ENCODE measurements around the gene ITGA6.
"Not testable (repeated sequence)": the region's sequence is repeated elsewhere in the genome, so short reads cannot be mapped to it uniquely, and the experiment has no call there.

ITGA6 gene

DNA sequence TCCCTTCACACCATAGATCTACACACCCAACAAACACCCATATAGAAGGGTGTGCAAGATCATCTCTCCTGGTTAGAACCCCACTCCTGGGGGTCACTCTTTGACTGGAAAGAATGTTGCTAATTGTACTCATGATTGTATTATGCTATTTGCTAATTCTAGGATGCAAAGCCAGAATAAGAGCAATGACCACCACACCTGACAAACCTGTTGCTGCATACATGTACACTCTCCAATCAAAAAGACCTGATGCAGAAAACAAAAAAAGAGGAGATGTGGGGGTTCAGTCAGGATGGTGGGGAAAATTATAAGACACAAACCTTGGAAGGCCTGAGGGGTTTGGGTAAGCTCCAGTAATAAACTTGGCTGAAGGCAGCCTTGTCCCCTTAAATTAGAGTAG is 91.6 kb downstream of the ITGA6 start:
- no peak for DNase-seq

DNA sequence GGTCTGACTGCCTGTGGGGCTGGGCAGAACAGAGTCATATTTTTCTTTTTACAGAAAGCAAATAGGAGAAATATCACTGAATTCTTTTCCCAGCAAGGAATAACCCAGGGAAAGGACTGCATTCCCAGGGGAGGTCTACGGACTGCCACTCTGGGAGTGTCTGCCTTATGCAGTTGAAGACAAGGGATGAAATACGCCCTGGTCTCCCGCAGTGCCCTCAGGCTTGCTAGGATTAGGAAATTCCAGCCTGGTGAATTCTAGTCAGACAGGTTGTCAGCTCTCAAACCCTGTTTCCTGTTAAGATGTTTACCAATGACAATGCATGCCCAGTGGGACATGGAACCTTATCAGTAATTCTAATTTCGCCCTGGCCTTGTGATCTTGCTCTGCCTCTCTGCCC is 98.2 kb downstream of the ITGA6 start:
- no peak for DNase-seq

DNA sequence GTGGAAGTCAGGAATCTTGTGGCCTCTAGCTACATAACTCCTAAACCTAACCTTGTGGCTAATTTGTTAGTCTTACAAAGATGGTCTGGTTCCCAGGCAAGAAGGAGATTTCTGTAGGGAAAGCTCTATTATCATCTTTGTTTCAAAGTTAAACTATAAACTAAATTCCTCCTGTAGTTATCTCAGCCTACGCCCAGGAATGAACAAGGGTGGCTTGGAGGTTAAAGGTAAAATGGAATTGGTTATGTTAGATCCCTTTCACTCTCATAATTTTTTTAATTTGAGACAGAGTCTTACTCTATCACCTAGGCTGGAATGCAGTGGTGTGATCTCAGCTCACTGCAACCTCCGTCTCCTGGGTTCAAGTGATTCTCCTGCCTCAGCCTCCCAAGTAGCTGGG is 103.9 kb downstream of the ITGA6 start:
- DNase-seq: no peak

DNA sequence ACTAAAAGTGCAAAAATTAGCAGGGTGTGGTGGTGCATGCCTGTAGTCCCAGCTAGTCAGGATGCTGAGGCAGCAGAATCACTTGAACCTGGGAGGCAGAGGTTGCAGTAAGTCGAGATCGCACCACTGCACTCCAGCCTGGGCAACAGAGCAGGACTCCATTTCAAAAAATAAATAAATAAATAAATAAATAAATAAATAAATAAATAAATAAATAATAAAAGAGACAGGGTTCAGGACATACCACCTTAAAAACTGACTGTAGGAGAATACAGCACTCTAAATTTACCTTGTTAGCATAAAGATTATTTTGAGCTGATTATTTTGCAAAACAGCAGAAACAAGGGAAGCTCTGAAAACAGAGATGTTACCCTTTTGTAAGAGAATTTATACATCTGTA is 105.1 kb downstream of the ITGA6 start:
- not testable (repeated sequence) for DNase-seq

DNA sequence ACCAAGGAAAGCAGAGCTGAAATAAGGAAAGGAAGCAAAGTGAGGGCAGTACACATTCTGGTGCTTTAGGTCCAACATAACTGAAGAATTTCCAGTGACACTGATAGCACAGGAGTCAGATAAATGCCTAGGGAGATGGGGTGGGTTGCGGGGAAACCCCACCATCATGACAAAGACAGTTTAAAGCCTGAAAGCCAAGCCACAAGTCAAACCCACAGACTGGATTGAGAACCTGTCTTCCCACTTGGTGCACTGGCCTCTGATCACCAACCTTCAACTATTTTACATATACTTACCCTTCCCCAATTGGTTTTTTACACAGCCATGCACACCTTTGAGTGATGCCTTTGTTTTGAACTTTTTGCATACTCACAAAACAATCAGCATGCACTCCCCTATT is 106.3 kb downstream of the ITGA6 start:
- DNase-seq: no peak

DNA sequence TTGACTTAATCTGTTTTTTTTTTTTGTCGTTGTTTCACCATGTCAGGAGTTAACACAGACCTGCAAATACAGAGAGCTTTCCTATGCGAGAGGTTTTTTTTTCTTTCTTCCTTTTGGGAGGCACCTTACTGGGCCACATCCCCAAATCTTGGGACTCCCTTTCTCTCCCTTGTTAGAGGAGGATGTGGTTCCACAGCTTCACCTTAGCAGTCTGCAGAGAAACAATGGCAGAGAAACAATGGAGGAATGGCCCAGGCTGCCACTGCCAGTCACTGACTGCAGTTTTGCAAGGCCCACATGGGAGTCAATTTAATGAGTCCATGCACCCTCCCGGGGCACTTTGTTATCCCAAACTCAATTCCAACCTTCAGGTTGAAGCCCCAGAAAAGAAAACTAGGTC is 107.7 kb downstream of the ITGA6 start:
- no peak for DNase-seq

DNA sequence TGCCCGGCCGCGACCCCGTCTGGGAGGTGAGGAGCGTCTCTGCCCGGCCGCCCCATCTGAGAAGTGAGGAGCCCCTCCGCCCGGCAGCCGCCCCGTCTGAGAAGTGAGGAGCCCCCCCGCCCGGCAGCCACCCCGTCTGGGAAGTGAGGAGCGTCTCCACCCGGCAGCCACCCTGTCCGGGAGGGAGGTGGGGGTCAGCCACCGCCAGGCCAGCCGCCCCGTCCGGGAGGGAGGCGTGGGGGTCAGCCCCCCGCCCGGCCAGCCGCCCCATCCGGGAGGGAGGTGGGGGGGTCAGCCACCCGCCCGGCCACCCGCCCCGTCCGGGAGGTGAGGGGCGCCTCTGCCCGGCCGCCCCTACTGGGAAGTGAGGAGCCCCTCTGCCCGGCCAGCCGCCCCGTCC is 110.5 kb downstream of the ITGA6 start:
- DNase-seq: not testable (repeated sequence)

DNA sequence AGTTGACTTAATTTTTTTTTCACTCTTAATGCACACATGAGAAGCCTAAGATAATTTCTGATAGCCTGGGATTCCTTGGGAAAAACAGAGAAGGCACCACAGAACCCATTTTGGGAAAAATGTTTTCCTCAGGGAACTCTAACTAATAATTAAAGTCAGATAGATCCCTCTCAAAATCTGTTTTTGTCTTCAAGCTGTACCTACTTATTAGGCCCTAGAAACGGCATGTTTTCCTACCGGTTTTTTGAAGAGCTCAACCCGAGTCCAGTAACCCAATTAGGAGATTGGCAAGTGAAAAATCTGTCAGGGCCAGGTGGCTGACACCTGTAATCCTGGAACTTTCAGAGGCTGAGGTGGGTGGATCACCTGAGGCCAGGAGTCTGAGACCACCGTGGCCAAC is 112.4 kb downstream of the ITGA6 start:
- DNase-seq: no peak

DNA sequence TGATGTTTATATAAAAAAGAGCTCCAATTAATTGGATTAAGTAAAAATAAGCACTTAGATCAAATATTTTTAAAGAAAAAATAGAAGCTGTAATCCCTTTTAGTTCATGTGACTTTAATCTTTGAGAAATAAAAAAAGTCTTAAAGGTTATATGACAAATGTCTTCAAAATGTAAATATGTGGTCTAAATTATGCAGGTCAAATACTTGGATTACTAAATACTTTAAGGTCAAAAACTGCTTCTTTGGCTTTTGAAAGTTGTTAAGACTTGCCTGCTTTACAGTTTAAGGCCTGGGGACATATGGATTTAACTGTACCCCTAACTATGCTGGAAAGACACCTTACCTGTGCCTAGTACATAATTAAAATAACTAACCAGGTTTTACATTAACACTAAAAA is 113.0 kb downstream of the ITGA6 start:
- no peak for DNase-seq

DNA sequence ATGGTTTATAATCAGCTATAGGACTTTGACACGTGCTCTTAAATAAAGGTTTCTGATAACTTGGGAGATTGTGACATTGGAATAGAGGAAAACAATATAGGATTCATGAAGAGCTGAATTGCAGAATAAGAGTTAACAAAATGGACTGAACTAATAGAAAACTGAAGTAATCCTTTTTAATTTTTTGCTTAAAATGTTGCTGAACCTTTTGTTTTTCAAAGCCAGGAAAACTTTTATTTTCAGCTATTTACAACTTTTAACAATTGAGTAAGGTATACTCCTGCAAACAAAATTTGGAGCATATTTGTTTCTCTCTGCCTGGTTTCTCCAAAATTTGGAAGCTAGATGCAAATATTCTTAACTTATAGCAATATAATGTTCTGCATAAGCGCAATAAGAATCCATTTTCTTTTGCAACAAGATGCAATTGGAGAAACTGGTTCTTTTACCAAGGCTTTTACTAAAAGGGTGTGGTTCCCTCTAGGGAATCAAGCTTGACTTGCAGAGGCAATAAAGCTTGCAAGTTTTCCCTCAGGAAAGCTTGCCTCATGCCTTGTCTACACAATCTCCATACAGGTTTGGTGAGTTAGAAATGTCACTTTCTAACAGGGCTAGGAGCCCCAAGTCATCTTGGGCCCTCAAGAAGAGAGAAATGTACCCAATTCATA is 118.2 kb downstream of the ITGA6 start:
- peak in 1 of 2 experiments; percentile 11 for DNase-seq

DNA sequence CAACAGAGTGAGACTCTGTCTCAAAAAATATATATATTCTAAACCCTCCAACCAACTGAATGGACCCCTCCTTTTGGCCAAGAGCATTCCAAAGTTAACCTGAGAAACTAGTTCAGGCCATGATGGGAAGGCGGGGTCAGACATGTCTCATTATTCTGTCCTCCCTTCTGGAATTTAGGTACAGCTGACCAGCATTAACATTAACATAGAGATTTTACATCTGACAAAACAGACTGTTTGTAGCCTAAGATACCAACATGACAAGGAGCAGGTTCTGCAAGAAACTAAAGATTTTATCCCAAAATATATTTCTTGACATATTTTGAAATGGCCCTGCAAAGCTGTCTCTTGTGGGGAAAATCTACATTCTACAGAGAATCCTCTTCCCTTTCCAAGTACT is 121.7 kb downstream of the ITGA6 start:
- no peak for DNase-seq

DNA sequence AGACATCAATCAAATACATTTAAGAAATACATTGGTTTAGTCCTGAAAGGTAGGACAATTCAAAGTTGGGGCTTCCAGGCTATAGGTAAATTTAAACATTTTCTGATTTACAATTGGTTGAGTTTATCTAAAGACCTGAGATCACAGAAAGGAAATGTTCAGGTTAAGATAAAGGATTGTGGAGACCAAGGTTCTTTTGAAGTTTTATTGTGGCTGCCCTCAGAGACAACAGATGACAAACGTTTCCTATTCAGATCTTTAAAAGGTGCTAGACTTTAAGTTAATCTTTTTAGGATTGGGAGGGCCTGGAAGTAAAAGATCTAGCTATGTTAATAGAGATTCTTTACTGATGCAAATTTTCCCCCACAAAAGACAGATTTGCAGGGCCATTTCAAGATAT is 122.4 kb downstream of the ITGA6 start:
- not testable (repeated sequence) for DNase-seq

DNA sequence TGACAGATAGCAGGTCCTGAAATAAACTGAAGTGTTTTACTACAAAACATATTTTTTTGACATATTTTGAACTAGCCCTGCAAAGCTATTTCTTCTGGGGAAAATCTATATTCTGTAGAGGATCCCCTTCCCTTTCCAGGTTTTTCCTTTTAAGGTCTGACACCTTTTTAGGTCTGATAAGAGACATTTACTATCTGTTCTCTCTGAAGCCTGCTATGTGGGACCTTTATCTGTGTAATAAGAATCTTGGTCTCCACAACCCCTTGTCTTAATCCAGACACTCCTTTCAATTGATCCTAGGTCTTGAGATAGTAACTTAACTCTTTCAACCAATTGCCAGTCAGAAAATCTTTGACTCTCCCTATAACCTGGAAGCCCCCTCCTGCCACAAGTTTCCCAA is 123.0 kb downstream of the ITGA6 start:
- no peak for DNase-seq

DNA sequence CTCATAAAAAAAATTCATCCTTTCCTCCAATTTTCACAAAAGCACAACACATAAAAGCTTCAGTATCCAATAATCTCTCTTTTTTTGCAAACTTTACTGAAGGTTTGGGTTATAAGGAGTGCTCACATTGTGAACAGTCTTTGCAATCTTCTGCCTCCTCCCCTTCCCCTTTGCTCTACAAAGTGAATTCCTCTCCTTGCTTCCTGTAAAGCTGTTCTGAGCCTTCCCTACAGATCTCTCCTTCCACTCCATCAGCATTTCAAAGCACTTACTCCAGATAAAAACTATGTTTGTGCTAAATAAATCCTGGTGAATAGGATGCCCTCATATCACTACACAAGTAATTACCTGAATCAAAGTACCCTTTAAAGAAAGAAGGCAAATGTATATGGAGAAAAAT is 123.9 kb downstream of the ITGA6 start:
- no peak for DNase-seq

DNA sequence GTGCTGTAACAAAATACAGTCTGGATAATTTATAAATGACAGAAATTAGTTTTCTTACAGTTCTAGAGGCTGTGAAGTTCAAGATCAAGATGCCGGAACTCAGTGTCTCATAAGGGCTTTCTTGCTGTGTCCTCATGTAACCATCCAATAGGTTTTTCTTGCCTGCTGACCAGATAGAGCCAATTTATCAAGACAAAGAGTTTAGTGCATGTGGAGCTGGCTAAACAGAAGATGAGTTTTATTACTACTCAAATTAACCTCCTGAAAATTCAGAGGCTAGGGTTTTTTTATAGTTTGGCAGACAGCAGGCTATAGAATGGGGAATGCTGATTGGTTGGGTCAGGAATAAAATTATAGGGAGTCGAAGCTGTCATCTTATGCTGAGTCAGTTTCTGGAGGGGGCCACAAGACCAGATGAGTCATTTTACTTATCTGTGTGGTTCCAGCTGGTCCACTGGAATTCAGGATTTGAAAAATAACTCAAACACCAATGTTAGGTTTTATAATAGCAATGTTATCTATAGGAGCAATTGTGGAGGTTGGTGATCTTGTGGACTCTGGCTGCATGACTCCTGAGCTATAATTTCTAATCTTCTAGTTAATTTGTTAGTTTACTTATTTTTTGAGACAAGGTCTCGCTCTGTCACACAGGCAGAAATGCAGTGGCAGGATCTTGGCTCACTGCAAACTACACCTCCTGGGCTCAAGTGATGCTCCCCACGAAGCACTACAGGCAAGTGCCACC is 125.3 kb downstream of the ITGA6 start:
- DNase-seq: no peak

DNA sequence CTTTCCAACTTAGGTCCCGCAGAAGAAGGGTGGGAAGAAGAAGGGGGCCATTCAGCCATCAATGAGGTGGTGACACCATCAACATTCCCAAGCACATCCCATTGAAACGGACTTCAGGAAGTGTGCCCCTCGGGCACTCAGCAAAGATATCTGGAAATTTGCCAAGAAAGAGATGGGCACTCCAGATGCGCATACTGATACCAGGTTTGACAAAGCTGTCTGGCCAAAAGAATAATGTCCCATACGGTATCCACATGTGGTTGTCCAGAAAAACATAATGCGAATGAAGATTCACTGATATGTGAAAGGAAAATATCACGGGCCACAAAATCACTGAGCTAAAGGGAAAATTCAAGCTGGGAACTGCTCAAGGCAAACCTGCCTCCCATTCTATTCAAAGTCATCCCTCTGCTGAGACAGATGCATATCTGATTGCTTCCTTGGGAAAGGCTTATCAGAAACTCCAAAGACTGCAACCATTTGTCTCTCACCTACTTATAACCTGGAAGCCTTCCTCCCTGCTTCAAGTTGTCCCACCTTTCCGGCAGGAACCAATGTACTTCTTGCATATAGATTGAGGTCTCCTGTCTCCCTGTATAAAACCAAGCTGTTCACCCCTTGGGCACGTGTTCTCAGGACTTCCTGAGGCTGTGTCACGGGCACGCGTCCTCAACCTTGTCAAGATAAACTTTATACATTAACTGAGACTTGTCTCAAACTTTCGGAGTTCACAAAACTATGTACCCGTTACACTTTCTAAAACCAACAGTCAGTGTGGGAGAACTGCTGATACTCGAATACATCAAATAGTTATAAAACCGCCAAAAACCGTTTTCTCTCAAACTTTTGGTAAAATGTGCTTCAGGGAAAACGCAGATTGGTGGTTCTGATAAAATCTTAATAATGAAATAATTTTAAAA is 127.2 kb downstream of the ITGA6 start:
- DNase-seq: no peak

DNA sequence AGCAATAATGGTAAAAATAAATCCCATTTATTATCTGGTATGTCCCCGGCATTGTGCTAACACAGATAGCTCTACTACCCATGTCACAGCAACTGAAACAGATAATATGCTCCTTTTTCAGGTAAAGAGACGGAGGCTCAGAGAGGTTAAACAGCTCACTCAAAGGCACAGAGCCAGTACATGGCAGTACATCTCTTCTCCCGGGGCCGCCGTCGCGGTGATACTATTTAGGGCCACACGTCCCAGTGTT is 127.8 kb downstream of the ITGA6 start:
- DNase-seq: no peak

All from NCI-H526 (cell line).